OCI-LY7 (cell line): ENCODE measurements around the gene TBX2. TPM values are rescaled to one million over a fixed set of nuclear protein-coding genes. Genes with fewer than 3 reads are reported as not detected.
"Not testable (repeated sequence)": the region's sequence is repeated elsewhere in the genome, so short reads cannot be mapped to it uniquely, and the experiment has no call there.

Experiments used
- BruUV-seq: library from RNA; stranded (reverse); fragments of 400-500 nt; replicated peaks from 2 replicates; lab custom pipeline; 2021; lab: Mats Ljungman, UMichigan
- CTCF ChIA-PET: fragments of 300-600 bp; sonication (Branson Sonifier 250); formaldehyde crosslinking; loops from one replicate; lab custom pipeline; 2022; ENCODE audit warnings: antibody characterized with exemption; ENCODE audit not compliant: unreplicated experiment; lab: Charles Lee
- POLR2A ChIA-PET: fragments of 300-600 bp; sonication (Branson Sonifier 250); formaldehyde crosslinking; loops from one replicate; lab custom pipeline; 2022; ENCODE audit warnings: antibody characterized with exemption; lab: Charles Lee
- DNase-seq: peaks from one replicate; pipeline ENCODE4 v3.0.0-alpha.2; 2015; ENCODE audit warnings: low spot score
- H2AFZ ChIP-seq: fragments of 200-600 bp; sonication (generic), shearing (Covaris generic); 2 replicates; pipeline ENCODE4 v1.6.1; 2014; ENCODE audit warnings: mild to moderate bottlenecking, antibody characterized with exemption, low read length, moderate library complexity
- H3K27ac ChIP-seq: fragments of 200-600 bp; sonication (generic); 2 replicates; pipeline ENCODE4 v1.5.1; 2014; ENCODE audit warnings: mixed run types, low read depth, mild to moderate bottlenecking, moderate library complexity, low read length, inconsistent platforms; ENCODE audit not compliant: poor library complexity, severe bottlenecking
- H3K36me3 ChIP-seq: fragments of 200-600 bp; sonication (generic); 2 replicates; pipeline ENCODE4 v1.6.1; 2014; ENCODE audit warnings: mild to moderate bottlenecking, antibody characterized with exemption, low read length, moderate library complexity, mixed read lengths; ENCODE audit not compliant: insufficient read depth
- H3K4me1 ChIP-seq: fragments of 200-600 bp; sonication (generic); 2 replicates; pipeline ENCODE4 v1.5.1; 2014; ENCODE audit warnings: mild to moderate bottlenecking, low read length; ENCODE audit not compliant: insufficient read depth, poor library complexity, severe bottlenecking
- H3K4me2 ChIP-seq: fragments of 200-600 bp; sonication (generic); 2 replicates; pipeline ENCODE4 v1.6.1; 2014; ENCODE audit warnings: mild to moderate bottlenecking, low read length
- H3K4me3 ChIP-seq: fragments of 200-600 bp; sonication (generic); 2 replicates; pipeline ENCODE4 v1.5.1; 2014; ENCODE audit warnings: mild to moderate bottlenecking, low read depth, low read length; ENCODE audit not compliant: poor library complexity, severe bottlenecking
- H3K79me2 ChIP-seq: fragments of 200-600 bp; sonication (generic); 2 replicates; pipeline ENCODE4 v1.6.1; 2016; ENCODE audit warnings: low read depth, mild to moderate bottlenecking, low read length, moderate library complexity, mixed read lengths; ENCODE audit not compliant: insufficient read depth
- H3K9me2 ChIP-seq: fragments of 200-600 bp; sonication (generic); 2 replicates; pipeline ENCODE4 v1.6.1; 2016; ENCODE audit warnings: mild to moderate bottlenecking, low read length, mixed read lengths; ENCODE audit not compliant: insufficient read depth
- H3K9me3 ChIP-seq: fragments of 200-600 bp; sonication (generic); 2 replicates; pipeline ENCODE4 v1.6.1; 2014; ENCODE audit warnings: mild to moderate bottlenecking, mixed run types, low read length, mixed read lengths
- H4K20me1 ChIP-seq: fragments of 200-600 bp; sonication (generic); 2 replicates; pipeline ENCODE4 v1.6.1; 2014; ENCODE audit warnings: mild to moderate bottlenecking, antibody characterized with exemption, low read length, moderate library complexity, mixed read lengths; ENCODE audit not compliant: insufficient read depth
- EZH2phosphoT487 ChIP-seq: fragments of 200-600 bp; sonication (generic); IDR thresholded peaks from 2 replicates; pipeline ENCODE4 v1.6.1; 2018; ENCODE audit warnings: low read depth, borderline replicate concordance, mild to moderate bottlenecking, mixed run types, antibody characterized with exemption, low read length, moderate library complexity, mixed read lengths
- intact Hi-C: fragments of 100-400 bp; cut with micrococcal nuclease; formaldehyde crosslinking; loops from one replicate; pipeline ENCODE4 v1.10.0; 2022; ENCODE audit not compliant: unreplicated experiment
- total RNA-seq, 2 experiments: library from RNA; depleted of rRNA in 1 of 2; stranded (reverse); fragments of >200 nt in 1 of 2; shearing (Covaris generic) in 1 of 2; gene quantifications; 2 replicates each; pipeline ENCODE4 v1.2.3, GENCODE V29; 2014 to 2022
- TF ChIP-seq, protein P1 (sequence below): fragments of 200-600 bp; sonication (generic); conservative IDR thresholded peaks from 2 replicates; pipeline ENCODE4 v1.5.1; 2014; ENCODE audit warnings: mild to moderate bottlenecking, antibody characterized with exemption, low read length, moderate library complexity, mixed read lengths

The TBX2 gene
- total RNA-seq, 2 experiments from 2014 or later = not detected

DNA sequence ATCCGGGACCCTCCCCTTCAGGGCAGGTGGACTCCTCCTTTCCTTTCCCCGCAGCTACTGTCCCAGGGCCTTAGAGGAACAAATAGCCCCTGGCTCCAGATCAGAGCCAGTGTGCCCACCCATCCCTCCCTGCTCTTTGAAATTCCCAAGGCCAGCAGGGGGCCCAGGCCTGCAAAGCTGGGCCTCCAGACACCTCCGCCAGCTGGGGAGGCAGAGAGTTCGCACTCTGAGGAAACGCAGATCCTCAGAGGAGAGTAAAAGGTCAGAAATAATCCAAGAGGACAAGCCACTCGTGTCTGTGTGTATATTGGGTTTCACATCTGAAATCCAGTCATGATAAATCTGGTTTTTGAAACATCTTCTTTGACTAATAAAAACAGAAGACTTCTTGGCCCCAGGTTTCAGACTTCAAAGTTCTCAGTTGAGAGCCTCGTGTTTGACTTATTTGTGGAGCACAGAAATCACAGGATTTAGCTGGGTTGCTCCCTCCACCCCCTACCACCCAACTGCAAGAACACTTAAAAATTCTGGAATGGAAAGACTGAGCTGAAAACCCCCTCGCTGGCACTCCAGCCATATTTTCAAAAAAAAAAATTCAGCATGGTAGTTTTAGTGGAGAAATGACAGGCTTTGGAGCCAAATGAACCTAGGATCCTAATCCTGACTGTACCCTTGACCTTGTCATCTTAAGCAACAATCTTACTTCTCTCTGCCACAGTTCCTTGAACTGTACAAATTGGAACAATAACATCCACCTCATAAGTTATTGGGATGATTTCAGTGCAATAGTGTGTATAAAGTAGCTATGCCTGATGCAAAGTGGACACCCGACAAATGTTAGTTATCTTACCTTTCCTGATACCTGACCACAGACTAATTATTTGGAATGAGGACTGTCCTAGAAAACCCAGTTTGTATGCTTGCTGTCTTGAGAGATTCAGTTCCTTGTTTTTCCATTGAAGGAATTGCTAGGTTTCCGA lies 44.5 kb upstream of the TBX2 start:
- H3K79me2 ChIP-seq = peaks cover 6% of the 10 kb centered on the region; the same call in 1 of the 2 replicates
- intact Hi-C loops = no loop called here
- no peak overlapping the region for H3K4me3 ChIP-seq
- BruUV-seq = no TSS peak
- TF ChIP-seq EZH2phosphoT487 = no peak
- TF ChIP-seq, protein P1, sequence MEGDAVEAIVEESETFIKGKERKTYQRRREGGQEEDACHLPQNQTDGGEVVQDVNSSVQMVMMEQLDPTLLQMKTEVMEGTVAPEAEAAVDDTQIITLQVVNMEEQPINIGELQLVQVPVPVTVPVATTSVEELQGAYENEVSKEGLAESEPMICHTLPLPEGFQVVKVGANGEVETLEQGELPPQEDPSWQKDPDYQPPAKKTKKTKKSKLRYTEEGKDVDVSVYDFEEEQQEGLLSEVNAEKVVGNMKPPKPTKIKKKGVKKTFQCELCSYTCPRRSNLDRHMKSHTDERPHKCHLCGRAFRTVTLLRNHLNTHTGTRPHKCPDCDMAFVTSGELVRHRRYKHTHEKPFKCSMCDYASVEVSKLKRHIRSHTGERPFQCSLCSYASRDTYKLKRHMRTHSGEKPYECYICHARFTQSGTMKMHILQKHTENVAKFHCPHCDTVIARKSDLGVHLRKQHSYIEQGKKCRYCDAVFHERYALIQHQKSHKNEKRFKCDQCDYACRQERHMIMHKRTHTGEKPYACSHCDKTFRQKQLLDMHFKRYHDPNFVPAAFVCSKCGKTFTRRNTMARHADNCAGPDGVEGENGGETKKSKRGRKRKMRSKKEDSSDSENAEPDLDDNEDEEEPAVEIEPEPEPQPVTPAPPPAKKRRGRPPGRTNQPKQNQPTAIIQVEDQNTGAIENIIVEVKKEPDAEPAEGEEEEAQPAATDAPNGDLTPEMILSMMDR = no peak
- CTCF ChIA-PET = no interaction called here
- H3K36me3 ChIP-seq = no peaks in the 10 kb centered on the region
- H2AFZ ChIP-seq = no peak overlapping the region
- no peaks in the 10 kb centered on the region for H4K20me1 ChIP-seq
- POLR2A ChIA-PET = interaction anchor here (0.9 kb wide), 1 partner anchor 8 kb away, joined by 3 read pairs; no protein-coding TSS in a partner anchor
- H3K4me2 ChIP-seq = no peak overlapping the region
- no peaks in the 10 kb centered on the region for H3K4me1 ChIP-seq
- no peak overlapping the region for H3K27ac ChIP-seq
- no peaks in the 10 kb centered on the region for H3K9me2 ChIP-seq
- DNase-seq = no peak
- H3K9me3 ChIP-seq = no peaks in the 10 kb centered on the region

- H3K9me3 ChIP-seq, H3K79me2 ChIP-seq, H3K27ac ChIP-seq, H3K4me2 ChIP-seq, H3K4me3 ChIP-seq, H2AFZ ChIP-seq, CTCF ChIA-PET, H3K9me2 ChIP-seq, DNase-seq, H3K4me1 ChIP-seq, H3K36me3 ChIP-seq, H4K20me1 ChIP-seq, intact Hi-C loops, BruUV-seq: not testable (repeated sequence)
- POLR2A ChIA-PET = interaction anchor here (0.7 to 1.2 kb wide), 2 partner anchors 8 to 18 kb away, joined by 3 to 4 read pairs; no protein-coding TSS in a partner anchor
Observed at GRCh38 chr17:61357061-61357460, 42.6 kb upstream of the TBX2 start.

DNA sequence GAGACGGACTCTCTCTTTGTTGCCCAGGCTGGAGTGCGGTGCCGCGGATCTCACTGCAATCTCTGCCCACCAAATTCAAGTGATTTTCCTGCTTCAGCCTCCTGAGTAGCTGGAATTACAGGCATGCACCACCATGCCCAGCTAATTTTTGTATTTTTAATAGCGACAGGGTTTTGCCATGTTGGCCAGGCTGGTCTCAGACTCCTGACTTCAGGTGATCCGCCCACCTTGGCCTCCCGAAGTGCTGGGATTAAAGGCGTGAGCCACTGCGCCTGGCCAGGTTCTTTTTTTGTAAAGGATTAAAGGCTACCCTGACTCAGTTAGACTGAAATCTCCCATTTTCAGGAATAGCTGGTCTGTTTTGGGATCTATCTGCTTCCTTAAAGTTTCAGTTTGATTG lies 40.1 kb upstream of the TBX2 start:
- H3K36me3 ChIP-seq, CTCF ChIA-PET, H3K4me1 ChIP-seq, H2AFZ ChIP-seq, H3K9me3 ChIP-seq, H3K79me2 ChIP-seq, H3K9me2 ChIP-seq, DNase-seq, H3K4me2 ChIP-seq, H3K4me3 ChIP-seq, H4K20me1 ChIP-seq, H3K27ac ChIP-seq, intact Hi-C loops, BruUV-seq: not testable (repeated sequence)
- POLR2A ChIA-PET = interaction anchor here (0.7 kb wide), 1 partner anchor 432 kb away, joined by 3 read pairs; no protein-coding TSS in a partner anchor
